Activated CD4-positive, alpha-beta T cell treated with anti-CD3 and anti-CD28 coated beads for 1 hour (primary cell): ENCODE measurements around the gene MOCS2.
A peak's percentile ranks its signal among the peaks of the same experiment; 100 is the strongest.
"Not testable (repeated sequence)": the region's sequence is repeated elsewhere in the genome, so short reads cannot be mapped to it uniquely, and the experiment has no call there.

Source experiments
- DNase-seq: peaks from one replicate; pipeline ENCODE4 v3.0.0-alpha.2; 2020

Gene MOCS2

GRCh38 chr5:53109443-53110127, at the start of gene MOCS2:
TSS of gene MOCS2 (minus strand) at chr5:53109757. CDS start at chr5:53107174, 2,583 bp downstream.
- DNase-seq: peak; percentile 86

DNA sequence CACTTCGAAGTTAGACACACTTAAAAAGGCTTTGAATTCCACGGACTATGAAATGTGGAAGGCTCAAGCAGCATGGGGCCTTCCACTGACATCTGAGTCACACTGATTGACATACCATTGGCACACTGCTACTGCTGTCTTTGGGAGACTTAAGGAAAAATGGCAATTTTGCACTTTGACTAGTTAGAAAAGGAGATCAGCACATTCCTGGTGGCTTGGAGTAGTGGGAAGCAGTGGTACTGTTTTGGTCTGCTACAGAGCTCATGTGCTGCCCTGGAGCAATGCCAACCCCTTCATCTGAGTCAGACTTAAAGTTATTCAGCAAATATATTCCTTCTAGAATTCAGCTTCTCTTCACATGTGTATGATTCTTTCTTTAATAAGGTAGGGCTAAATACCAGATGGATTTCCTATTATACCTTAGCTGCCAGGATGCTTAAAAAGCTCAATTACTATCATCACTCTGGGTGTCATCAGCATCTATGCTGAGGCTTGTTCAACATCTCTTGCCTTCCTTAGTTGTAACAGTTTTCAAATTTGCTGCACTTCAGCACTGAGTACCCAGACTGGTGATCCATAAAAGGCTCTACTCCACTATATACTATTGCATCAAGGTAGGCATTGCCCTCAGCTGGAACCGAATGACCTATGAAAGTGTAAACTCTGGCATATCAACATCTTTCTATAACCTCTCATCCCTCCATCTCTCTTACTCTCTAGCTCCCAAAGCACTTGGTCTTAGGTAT, 42.3 kb upstream of the MOCS2 start:
- DNase-seq: no peak

- no peak for DNase-seq
Measured at GRCh38 chr5:53133020-53133419, 23.5 kb upstream of the MOCS2 start.

- no peak for DNase-seq
Measured at GRCh38 chr5:53130266-53130665, 20.7 kb upstream of the MOCS2 start.

DNA sequence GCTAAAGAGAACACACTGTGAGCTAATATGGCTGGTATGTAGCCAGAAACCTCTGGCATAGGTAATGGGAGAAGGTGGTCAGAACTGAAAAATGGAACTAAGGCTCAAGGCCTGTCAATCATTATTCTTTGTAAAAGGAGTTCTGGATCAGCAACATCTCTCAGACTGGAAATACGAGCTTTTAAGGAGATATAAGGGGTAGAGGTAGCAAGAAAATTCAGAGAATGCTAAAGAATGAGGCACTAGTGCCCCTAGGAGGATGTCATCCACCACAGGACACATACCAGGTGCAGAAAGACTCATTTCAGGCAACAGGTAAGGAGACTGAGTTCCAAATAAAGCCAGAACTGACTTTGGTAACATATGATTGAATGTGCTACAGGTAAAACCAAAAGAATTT, 18.9 kb upstream of the MOCS2 start:
- DNase-seq: no peak

DNA sequence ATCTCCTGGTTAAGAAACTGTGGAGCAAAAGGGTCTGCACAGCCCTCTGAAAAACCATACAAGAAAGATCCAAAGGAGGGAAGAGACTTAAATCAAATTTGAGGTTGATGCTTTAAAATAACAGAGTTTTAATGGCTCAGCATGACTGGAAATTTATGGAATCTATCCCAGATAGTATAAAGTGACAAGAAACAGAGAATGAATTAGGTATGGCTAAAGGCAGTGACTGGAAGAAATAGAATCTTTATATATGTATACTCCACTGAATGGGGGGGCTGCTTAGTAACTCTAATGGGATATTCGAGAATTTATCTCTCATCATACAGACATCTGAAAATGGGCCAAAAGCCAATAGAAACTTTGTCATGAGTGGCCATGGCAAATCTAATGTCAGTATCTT, 17.6 kb upstream of the MOCS2 start:
- no peak for DNase-seq

DNA sequence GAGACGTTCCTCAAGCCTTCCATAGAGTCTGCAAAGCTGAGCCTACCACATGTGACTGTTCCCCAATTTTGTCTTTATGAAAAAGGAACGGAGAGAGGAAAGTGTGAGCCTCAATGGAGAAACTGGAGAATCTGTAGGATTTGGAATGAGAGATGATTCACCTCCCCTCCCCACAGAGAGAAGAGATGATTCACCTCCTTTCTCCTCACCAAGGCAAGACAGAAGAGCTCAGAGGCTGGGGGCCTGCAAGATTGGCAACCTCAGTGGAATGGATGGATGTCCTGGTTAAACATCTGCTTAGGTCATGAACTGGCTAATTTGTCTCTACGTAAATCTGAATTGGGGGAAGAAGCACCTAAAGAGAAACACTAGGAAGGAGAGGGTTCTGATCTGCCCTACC, 17.0 kb upstream of the MOCS2 start:
- no peak for DNase-seq

DNA sequence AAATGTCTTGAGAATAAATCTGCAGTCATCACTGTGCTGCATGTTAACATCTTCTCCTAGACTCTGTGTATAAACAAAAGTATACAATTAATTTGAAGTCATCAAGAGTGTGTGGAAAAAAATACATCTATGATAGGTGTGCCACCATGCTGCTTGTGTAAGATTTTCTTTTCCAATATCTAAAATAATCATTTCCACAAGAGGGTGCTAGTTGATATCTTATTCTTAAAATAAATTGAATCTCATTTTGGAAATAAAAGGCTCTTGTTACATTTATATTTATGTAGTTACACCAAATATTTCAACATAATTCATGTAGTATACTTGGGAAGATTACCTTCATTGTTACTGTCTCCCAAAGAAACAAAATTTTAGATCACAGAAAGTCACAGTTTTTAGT, 14.1 kb upstream of the MOCS2 start:
- no peak for DNase-seq

- no peak for DNase-seq
Measured at GRCh38 chr5:53120165-53120564, 10.6 kb upstream of the MOCS2 start.

- no peak for DNase-seq
Measured at GRCh38 chr5:53118879-53119278, 9.3 kb upstream of the MOCS2 start.

GRCh38 chr5:53116597-53116996, 7.0 kb upstream of the MOCS2 start:
- no peak for DNase-seq

- no peak for DNase-seq
Measured at GRCh38 chr5:53114988-53115387, 5.4 kb upstream of the MOCS2 start.

DNA sequence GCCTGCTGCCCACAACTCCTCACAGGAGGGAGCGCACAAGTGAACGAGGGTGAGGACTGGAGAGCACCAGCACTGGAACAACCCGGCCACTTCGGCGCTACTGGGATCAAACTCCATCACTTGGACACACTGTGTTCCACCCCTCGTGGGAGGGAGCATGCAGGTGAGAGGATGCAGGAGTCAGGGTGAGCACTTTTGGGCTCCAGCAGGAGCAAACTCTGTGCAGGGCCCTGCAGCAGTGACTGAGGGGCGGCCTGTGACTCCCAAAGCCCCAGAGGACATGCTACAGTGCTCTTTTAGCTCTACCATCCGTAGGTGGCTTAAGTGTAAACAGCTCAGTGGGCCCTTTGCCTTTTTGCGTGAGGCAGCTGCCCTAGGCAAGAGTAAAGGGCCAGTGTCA, 4.4 kb upstream of the MOCS2 start:
- DNase-seq: no peak

DNA sequence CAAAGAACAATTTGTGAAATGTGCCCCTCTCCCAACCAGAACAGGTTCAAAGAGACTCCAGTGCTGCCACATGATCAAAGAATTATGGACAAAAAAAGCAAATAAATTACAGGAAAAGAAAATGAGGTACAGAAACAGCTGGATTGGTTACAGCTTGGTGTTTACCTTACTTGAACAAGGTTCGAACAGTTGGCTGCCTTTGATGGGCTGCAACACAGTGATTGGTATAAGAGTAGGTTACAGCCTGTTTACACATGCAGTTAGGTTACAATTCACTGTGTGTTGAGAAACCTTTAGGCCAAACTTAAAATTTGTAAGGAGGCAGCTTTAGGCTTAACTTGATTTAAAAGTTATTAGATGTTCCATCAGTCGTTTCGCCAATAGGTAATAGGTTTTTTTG, 3.4 kb upstream of the MOCS2 start:
- DNase-seq: no peak

DNA sequence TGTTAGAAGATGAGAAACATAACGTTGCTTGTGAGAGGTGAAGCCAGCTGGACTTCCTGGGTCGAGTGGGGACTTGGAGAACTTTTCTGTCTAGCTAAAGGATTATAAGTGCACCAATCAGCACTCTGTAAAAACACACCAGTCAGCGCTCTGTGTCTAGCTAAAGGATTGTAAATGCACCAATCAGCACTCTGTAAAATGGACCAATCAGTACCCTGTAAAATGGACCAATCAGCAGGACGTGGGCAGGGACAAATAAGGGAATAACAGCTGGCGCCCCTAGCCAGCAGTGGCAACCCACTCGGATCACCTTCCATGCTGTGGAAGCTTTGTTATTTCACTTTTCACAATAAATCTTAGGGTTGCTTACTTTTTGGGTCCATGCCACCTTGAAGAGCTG, 2.8 kb upstream of the MOCS2 start:
- DNase-seq: not testable (repeated sequence)

- no peak for DNase-seq
Measured at GRCh38 chr5:53111139-53111538, 1.6 kb upstream of the MOCS2 start.

- DNase-seq: no peak
Measured at GRCh38 chr5:53110156-53110555, 599 bp upstream of the MOCS2 start.

DNA sequence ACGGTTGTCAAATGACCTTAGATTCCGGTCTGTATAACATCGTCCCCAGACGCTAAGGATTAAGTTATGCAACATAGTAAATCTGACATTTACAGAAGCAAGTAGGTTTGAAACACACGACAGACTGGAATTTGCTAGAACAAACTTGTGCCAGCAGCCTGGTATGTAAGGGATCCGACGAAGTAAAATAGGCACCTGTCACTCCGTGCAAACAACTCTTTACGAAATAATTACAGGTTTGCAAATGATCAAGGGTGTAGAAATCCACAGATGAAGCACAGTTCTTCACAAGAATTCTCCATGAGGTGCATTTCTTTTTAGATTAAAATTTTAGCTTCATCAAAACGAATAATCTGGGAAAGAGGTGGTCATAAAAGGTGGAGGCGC, 508 bp downstream of the MOCS2 start:
- DNase-seq: no peak

DNA sequence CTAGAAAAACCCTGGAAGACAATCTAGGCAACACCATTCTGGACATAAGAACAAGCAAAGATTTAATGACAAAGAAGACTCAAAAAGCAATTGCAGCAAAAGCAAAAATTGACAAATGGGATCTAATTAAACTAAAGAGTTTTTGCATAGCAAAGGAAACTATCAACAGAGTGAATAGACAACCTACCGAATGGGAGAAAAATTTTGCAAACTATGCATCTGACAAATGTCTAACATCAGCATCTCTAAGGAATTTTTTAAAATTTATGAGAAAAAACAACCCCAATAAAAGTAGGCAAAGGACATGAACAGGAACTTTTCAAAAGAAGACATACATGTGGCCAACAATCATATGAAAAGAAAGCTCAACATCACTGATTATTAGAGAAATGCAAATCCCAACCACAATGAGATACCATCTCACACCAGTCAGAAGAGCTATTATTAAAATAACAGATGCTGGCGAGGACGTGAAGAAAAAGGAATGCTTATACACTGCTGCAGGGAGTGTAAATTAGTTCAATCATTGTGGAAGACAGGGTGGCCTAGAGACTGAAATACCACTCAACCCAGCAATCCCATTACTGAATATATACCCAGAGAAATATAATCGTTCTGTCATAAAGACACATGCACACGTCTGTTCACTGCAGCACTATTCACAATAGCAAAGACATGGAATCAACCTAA, 3.8 kb downstream of the MOCS2 start:
- no peak for DNase-seq

- DNase-seq: no peak
Measured at GRCh38 chr5:53100606-53101005, 9.0 kb downstream of the MOCS2 start.

DNA sequence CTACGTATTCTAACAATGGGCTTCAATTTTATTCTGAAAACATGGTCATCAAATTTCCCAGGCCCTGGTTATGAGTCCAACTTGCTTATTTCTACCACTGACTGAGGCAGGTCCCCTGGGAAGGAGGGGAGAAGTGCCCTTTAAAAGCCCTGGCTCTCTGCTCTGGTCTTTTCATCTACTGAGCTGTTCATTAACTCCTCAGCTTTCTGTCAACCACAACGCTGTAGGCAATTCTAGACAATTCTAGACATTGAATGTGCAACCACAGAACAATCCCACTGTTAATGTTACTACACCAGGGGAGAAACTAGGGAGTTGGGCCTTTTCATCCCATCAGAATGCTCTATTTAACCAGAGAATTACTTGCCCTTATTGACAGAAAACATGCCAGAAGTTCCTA, 10.0 kb downstream of the MOCS2 start:
- no peak for DNase-seq

- peak; percentile 43 for DNase-seq
Measured at GRCh38 chr5:53095931-53096525, 13.5 kb downstream of the MOCS2 start.

GRCh38 chr5:53095217-53095616, 14.3 kb downstream of the MOCS2 start:
- no peak for DNase-seq

DNA sequence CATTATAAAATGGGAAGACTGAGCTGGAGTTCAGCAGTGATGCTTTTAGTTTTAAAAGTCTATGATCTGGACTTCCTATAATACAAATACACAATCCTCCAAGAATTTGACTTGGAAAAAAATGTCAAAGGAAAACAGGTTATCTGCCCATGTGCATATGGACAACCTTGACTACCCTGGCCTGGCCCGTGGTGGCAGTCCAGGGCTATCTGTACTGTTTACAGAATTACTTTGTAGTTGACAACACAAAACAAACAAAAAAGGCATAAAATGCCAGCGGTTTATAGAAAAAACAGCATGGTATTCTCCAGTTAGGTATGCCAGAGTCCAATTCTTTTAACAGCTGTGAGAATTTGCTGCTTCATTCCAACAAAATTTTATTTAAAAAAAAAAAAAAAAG, 17.3 kb downstream of the MOCS2 start:
- no peak for DNase-seq
